Loucy (cell line): Measurements from ENCODE around the gene LMO7.

Experiments used
- H2AFZ ChIP-seq: fragments of 200-600 bp; sonication (generic); 2 replicates; pipeline ENCODE4 v1.6.0; 2016; ENCODE audit warnings: antibody characterized with exemption, mild to moderate bottlenecking, low read length, moderate library complexity
- H3F3A ChIP-seq: fragments of 200-600 bp; 2 replicates; pipeline ENCODE4 v1.6.0; 2016; ENCODE audit warnings: antibody characterized with exemption, low read depth, mild to moderate bottlenecking
- H3K27me3 ChIP-seq: fragments of 200-600 bp; sonication (generic); 2 replicates; pipeline ENCODE4 v1.6.1; 2014; ENCODE audit warnings: low read length, mild to moderate bottlenecking; ENCODE audit not compliant: insufficient read depth, poor library complexity, severe bottlenecking
- H3K36me3 ChIP-seq: fragments of 200-600 bp; sonication (generic); 2 replicates; pipeline ENCODE4 v1.6.1; 2016; ENCODE audit warnings: low read length; ENCODE audit not compliant: insufficient read depth
- H3K4me1 ChIP-seq: fragments of 200-600 bp; sonication (generic); 2 replicates; pipeline ENCODE4 v1.5.1; 2014; ENCODE audit warnings: low read length, mild to moderate bottlenecking; ENCODE audit not compliant: insufficient read depth, poor library complexity, severe bottlenecking
- H3K4me2 ChIP-seq: fragments of 200-600 bp; sonication (generic); 2 replicates; pipeline ENCODE4 v1.6.0; 2014; ENCODE audit warnings: antibody characterized with exemption, low read length, low read depth, mild to moderate bottlenecking; ENCODE audit not compliant: poor library complexity, severe bottlenecking
- H3K4me3 ChIP-seq: fragments of 200-600 bp; sonication (generic); 2 replicates; pipeline ENCODE4 v1.5.1; 2014; ENCODE audit warnings: low read length, mild to moderate bottlenecking, mixed read lengths; ENCODE audit not compliant: poor library complexity, severe bottlenecking
- H3K79me2 ChIP-seq: fragments of 200-600 bp; sonication (generic); 2 replicates; pipeline ENCODE4 v1.6.1; 2014; ENCODE audit warnings: low read length; ENCODE audit not compliant: insufficient read depth
- H3K9ac ChIP-seq: fragments of 200-600 bp; sonication (generic); 2 replicates; pipeline ENCODE4 v1.6.0; 2014; ENCODE audit warnings: mild to moderate bottlenecking, low read depth, low read length, moderate library complexity; ENCODE audit not compliant: poor library complexity, severe bottlenecking
- H3K9me2 ChIP-seq: fragments of 200-600 bp; sonication (generic); replicated peaks from 2 replicates; pipeline ENCODE4 v1.6.1; 2016; ENCODE audit warnings: low read depth, low read length, mixed read lengths
- H3K9me3 ChIP-seq: fragments of 200-600 bp; sonication (generic); 2 replicates; pipeline ENCODE4 v1.6.1; 2014; ENCODE audit warnings: mild to moderate bottlenecking, antibody characterized with exemption, low read length, low read depth; ENCODE audit not compliant: insufficient read depth
- H4K20me1 ChIP-seq: fragments of 200-600 bp; sonication (generic); 2 replicates; pipeline ENCODE4 v1.6.0; 2014; ENCODE audit warnings: antibody characterized with exemption, low read length, mild to moderate bottlenecking; ENCODE audit not compliant: insufficient read depth, poor library complexity, severe bottlenecking
- EZH2phosphoT487 ChIP-seq: fragments of 200-600 bp; IDR thresholded peaks from 2 replicates; pipeline ENCODE4 v1.6.1; 2018; ENCODE audit warnings: antibody characterized with exemption, mild to moderate bottlenecking, moderate library complexity, borderline replicate concordance
- TF ChIP-seq, protein P1 (sequence below): fragments of 200-600 bp; sonication (generic); conservative IDR thresholded peaks from 2 replicates; pipeline ENCODE4 v1.5.1; 2014; ENCODE audit warnings: mild to moderate bottlenecking, antibody characterized with exemption, low read length

LMO7 gene

DNA sequence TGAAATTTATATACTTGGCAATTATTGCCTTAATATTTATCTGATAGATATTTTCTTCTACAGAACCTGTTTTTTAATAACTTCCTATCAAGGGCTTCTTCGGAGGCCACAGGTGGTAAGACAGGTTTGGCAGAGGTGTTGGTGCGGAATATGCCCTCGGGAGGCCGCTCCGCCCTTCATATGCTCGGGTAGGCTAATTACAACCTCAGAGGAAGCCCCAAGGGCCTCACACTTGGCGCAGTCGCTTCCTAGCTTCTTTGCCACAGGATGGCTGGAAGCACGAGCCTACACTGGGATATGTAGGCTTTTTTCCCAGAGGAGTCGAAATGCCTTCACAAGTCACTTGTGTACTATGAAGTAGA lies 68.8 kb downstream of the LMO7 start:
- no peaks in the 10 kb centered on the region for H3K79me2 ChIP-seq

DNA sequence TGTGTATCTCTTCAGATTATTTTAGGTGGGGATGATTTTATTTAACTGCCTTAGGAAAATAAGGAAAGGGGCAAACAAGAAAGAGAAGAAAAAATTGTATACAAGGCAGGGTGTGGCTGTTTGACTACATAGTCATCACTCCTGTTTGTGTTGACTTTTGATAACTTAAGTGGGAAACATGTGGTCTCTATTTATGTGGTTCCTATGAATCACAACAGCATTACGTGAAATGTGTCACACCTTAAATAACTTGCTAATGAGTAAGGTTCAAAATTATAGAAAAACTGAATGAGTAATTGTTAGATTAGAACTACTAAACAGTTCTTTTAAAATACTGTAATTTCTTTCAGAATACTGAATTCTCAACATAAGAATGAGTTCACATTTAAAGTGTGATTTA lies 69.3 kb downstream of the LMO7 start:
- no peaks in the 10 kb centered on the region for H3K36me3 ChIP-seq
- no peaks in the 10 kb centered on the region for H3K79me2 ChIP-seq
- H4K20me1 ChIP-seq = no peaks in the 10 kb centered on the region
- H3K4me1 ChIP-seq = no peaks in the 10 kb centered on the region
- no peak overlapping the region for H3K4me3 ChIP-seq
- no peak overlapping the region for H3K4me2 ChIP-seq
- TF ChIP-seq, protein P1, sequence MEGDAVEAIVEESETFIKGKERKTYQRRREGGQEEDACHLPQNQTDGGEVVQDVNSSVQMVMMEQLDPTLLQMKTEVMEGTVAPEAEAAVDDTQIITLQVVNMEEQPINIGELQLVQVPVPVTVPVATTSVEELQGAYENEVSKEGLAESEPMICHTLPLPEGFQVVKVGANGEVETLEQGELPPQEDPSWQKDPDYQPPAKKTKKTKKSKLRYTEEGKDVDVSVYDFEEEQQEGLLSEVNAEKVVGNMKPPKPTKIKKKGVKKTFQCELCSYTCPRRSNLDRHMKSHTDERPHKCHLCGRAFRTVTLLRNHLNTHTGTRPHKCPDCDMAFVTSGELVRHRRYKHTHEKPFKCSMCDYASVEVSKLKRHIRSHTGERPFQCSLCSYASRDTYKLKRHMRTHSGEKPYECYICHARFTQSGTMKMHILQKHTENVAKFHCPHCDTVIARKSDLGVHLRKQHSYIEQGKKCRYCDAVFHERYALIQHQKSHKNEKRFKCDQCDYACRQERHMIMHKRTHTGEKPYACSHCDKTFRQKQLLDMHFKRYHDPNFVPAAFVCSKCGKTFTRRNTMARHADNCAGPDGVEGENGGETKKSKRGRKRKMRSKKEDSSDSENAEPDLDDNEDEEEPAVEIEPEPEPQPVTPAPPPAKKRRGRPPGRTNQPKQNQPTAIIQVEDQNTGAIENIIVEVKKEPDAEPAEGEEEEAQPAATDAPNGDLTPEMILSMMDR = no peak
- no peak for TF ChIP-seq EZH2phosphoT487
- H3K9me3 ChIP-seq = no peaks in the 10 kb centered on the region
- no peak overlapping the region for H2AFZ ChIP-seq
- no peaks in the 10 kb centered on the region for H3K27me3 ChIP-seq
- H3K9me2 ChIP-seq = no peaks in the 10 kb centered on the region
- H3F3A ChIP-seq = no peaks in the 10 kb centered on the region
- no peak overlapping the region for H3K9ac ChIP-seq

More for the DNA sequence above, 68.8 kb downstream of the LMO7 start:
- no peak overlapping the region for H3K4me3 ChIP-seq
- no peak overlapping the region for H2AFZ ChIP-seq
- H3K9ac ChIP-seq = no peak overlapping the region
- no peaks in the 10 kb centered on the region for H3K9me3 ChIP-seq
- no peak overlapping the region for H3K4me2 ChIP-seq
- no peaks in the 10 kb centered on the region for H3K4me1 ChIP-seq
- H3K36me3 ChIP-seq = no peaks in the 10 kb centered on the region
- no peaks in the 10 kb centered on the region for H3K27me3 ChIP-seq
- no peaks in the 10 kb centered on the region for H3K9me2 ChIP-seq
- no peaks in the 10 kb centered on the region for H3F3A ChIP-seq
- H4K20me1 ChIP-seq = no peaks in the 10 kb centered on the region
- no peak for TF ChIP-seq EZH2phosphoT487
- TF ChIP-seq, protein P1 = no peak

DNA sequence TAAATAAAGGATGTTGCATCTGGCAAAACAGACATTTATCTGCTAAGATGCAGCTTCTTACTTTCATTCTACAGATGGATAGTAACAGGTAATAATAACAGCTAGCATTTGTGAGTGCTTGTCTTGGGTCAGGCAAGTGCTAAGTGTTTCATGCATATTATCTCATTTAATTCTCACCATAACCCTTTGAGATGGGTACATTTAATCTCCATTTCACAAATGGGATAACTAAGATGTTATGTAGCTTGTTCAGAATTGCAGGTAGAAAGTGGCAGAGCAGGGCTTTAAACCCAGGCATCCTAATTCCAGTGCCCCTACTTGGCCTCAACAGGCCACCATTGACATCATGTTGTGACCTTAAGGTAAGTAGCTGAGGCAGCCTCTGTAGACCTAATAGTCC lies 69.8 kb downstream of the LMO7 start:
- H3K27me3 ChIP-seq = no peaks in the 10 kb centered on the region
- H3F3A ChIP-seq = no peaks in the 10 kb centered on the region
- no peaks in the 10 kb centered on the region for H3K4me1 ChIP-seq
- no peak overlapping the region for H3K4me2 ChIP-seq
- TF ChIP-seq, protein P1 = no peak
- TF ChIP-seq EZH2phosphoT487 = no peak
- no peaks in the 10 kb centered on the region for H4K20me1 ChIP-seq
- no peak overlapping the region for H3K4me3 ChIP-seq
- H3K36me3 ChIP-seq = no peaks in the 10 kb centered on the region
- no peak overlapping the region for H2AFZ ChIP-seq
- H3K9me2 ChIP-seq = no peaks in the 10 kb centered on the region
- H3K9ac ChIP-seq = no peak overlapping the region
- H3K79me2 ChIP-seq = no peaks in the 10 kb centered on the region
- H3K9me3 ChIP-seq = no peaks in the 10 kb centered on the region
